ENCODE data around the gene CDH23.

The CDH23 gene

GRCh38 chr10:71542478-71542877 is 145.8 kb downstream of the CDH23 start:
- no peak for DNase-seq

- no peak for DNase-seq
Observed at GRCh38 chr10:71543608-71544170, 147.0 kb downstream of the CDH23 start.

- no peak for DNase-seq
Observed at GRCh38 chr10:71545001-71545400, 148.3 kb downstream of the CDH23 start.

- DNase-seq: no peak
Observed at GRCh38 chr10:71546220-71546619, 149.5 kb downstream of the CDH23 start.

- DNase-seq: no peak
Observed at GRCh38 chr10:71547312-71547711, 150.6 kb downstream of the CDH23 start.

GRCh38 chr10:71547876-71548846 is 151.4 kb downstream of the CDH23 start:
- DNase-seq: no peak

- no peak for DNase-seq
Observed at GRCh38 chr10:71549766-71550533, 153.2 kb downstream of the CDH23 start.

GRCh38 chr10:71550628-71551027 is 153.9 kb downstream of the CDH23 start:
- DNase-seq: no peak

GRCh38 chr10:71551970-71552369 is 155.2 kb downstream of the CDH23 start:
- no peak for DNase-seq

GRCh38 chr10:71553432-71553831 is 156.7 kb downstream of the CDH23 start:
- no peak for DNase-seq

GRCh38 chr10:71554671-71555070 is 158.0 kb downstream of the CDH23 start:
- DNase-seq: no peak

GRCh38 chr10:71555087-71555723 is 158.5 kb downstream of the CDH23 start:
- DNase-seq: no peak

GRCh38 chr10:71555724-71556119 is 159.0 kb downstream of the CDH23 start:
- DNase-seq: no peak

GRCh38 chr10:71558991-71559390 is 162.3 kb downstream of the CDH23 start:
- no peak for DNase-seq

GRCh38 chr10:71561003-71561574 is 164.4 kb downstream of the CDH23 start:
- DNase-seq: no peak

- DNase-seq: no peak
Observed at GRCh38 chr10:71562181-71562580, 165.5 kb downstream of the CDH23 start.

GRCh38 chr10:71562904-71563303 is 166.2 kb downstream of the CDH23 start:
- DNase-seq: no peak

- no peak for DNase-seq
Observed at GRCh38 chr10:71564194-71564820, 167.6 kb downstream of the CDH23 start.

- no peak for DNase-seq
Observed at GRCh38 chr10:71565284-71566000, 168.7 kb downstream of the CDH23 start.

- DNase-seq: no peak
Observed at GRCh38 chr10:71567006-71567405, 170.3 kb downstream of the CDH23 start.

GRCh38 chr10:71568896-71569492 is 172.3 kb downstream of the CDH23 start:
- no peak for DNase-seq
